HG02852 (cell line): ENCODE data around the gene CALML3.
"Not testable (repeated sequence)": the region's sequence is repeated elsewhere in the genome, so short reads cannot be mapped to it uniquely, and the experiment has no call there.

Experiments used
- ATAC-seq: cut with Tn5 transposase; IDR thresholded peaks from one replicate; pipeline ENCODE4 v1.9.1; 2021; ENCODE audit warnings: mild to moderate bottlenecking, moderate library complexity; ENCODE audit not compliant: unreplicated experiment

Gene CALML3

GRCh38 chr10:5524641-5525560 is at the start of gene CALML3:
Gene CALML3, plus strand, starts transcription at chr10:5524961. Its CDS starts 125 bp downstream, at chr10:5525086.
- no peak for ATAC-seq

- not testable (repeated sequence) for ATAC-seq
Measured at GRCh38 chr10:5475088-5475487, 49.7 kb upstream of the CALML3 start.

GRCh38 chr10:5475974-5476807 is 48.6 kb upstream of the CALML3 start:
- ATAC-seq = not testable (repeated sequence)

GRCh38 chr10:5476918-5477525 is 47.7 kb upstream of the CALML3 start:
- ATAC-seq = no peak

- no peak for ATAC-seq
Measured at GRCh38 chr10:5477948-5478693, 46.6 kb upstream of the CALML3 start.

GRCh38 chr10:5478694-5479305 is 46.0 kb upstream of the CALML3 start:
- no peak for ATAC-seq

GRCh38 chr10:5479481-5480161 is 45.1 kb upstream of the CALML3 start:
- ATAC-seq = no peak

GRCh38 chr10:5480162-5480941 is 44.4 kb upstream of the CALML3 start:
- no peak for ATAC-seq

- ATAC-seq = no peak
Measured at GRCh38 chr10:5481121-5481520, 43.6 kb upstream of the CALML3 start.

GRCh38 chr10:5482016-5482415 is 42.7 kb upstream of the CALML3 start:
- no peak for ATAC-seq

GRCh38 chr10:5484205-5484604 is 40.6 kb upstream of the CALML3 start:
- no peak for ATAC-seq

GRCh38 chr10:5485290-5485689 is 39.5 kb upstream of the CALML3 start:
- no peak for ATAC-seq

GRCh38 chr10:5485948-5486852 is 38.6 kb upstream of the CALML3 start:
- ATAC-seq = no peak

GRCh38 chr10:5486853-5487235 is 37.9 kb upstream of the CALML3 start:
- ATAC-seq = no peak

GRCh38 chr10:5488272-5489161 is 36.2 kb upstream of the CALML3 start:
- no peak for ATAC-seq

GRCh38 chr10:5490032-5490431 is 34.7 kb upstream of the CALML3 start:
- ATAC-seq = no peak
